GM10266 (cell line): ENCODE data around the gene BANP.

Source experiments
- DNase-seq: peaks from one replicate; pipeline ENCODE4 v3.0.0; 2012; ENCODE audit errors: extremely low spot score
- TF ChIP-seq, protein P1 (sequence below): IDR thresholded peaks from 2 replicates; pipeline ENCODE4 v1.5.1; 2012; ENCODE audit warnings: mild to moderate bottlenecking, low read depth; ENCODE audit not compliant: control insufficient read depth, insufficient read depth; ENCODE audit errors: missing control alignments

BANP gene

DNA sequence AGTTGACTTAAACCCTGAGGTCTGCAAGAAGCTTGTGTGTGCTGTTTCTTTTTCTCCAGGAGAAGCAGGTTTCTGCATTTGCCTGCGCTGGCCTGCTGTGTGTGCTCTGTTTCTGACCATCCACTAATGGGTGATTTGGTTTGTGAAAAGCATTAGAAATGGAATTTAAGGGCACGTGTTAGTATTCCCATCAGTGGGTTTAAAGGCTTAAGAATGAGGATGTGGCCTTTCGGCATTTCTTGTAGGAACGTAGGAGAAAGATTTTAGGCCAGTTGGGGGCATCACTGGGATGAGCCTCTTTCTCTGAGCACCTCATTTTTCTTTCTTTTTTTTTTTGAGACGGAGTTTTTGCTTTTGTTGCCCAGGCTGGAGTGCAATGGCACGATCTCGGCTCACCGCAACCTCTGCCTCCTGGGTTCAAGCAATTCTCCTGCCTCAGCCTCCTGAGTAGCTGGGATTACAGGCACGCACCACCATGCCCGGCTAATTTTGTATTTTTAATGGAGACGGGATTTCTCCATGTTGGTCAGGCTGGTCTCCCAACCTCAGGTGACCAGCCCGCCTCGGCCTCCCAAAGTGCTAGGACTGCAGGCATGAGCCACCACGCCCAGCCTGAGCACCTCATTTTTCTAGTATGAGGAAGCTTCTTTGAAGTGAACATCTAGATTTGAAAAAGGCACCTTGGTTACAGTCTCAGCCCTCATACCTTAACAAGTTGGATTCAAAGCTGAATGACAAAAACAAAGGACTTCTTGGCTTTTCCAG, 110.3 kb downstream of the BANP start:
- DNase-seq, result no peak
- TF ChIP-seq, protein P1, sequence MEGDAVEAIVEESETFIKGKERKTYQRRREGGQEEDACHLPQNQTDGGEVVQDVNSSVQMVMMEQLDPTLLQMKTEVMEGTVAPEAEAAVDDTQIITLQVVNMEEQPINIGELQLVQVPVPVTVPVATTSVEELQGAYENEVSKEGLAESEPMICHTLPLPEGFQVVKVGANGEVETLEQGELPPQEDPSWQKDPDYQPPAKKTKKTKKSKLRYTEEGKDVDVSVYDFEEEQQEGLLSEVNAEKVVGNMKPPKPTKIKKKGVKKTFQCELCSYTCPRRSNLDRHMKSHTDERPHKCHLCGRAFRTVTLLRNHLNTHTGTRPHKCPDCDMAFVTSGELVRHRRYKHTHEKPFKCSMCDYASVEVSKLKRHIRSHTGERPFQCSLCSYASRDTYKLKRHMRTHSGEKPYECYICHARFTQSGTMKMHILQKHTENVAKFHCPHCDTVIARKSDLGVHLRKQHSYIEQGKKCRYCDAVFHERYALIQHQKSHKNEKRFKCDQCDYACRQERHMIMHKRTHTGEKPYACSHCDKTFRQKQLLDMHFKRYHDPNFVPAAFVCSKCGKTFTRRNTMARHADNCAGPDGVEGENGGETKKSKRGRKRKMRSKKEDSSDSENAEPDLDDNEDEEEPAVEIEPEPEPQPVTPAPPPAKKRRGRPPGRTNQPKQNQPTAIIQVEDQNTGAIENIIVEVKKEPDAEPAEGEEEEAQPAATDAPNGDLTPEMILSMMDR, result no peak

- TF ChIP-seq, protein P1, result no peak
- no peak for DNase-seq
Observed at GRCh38 chr16:88062341-88063210, 111.3 kb downstream of the BANP start.

DNA sequence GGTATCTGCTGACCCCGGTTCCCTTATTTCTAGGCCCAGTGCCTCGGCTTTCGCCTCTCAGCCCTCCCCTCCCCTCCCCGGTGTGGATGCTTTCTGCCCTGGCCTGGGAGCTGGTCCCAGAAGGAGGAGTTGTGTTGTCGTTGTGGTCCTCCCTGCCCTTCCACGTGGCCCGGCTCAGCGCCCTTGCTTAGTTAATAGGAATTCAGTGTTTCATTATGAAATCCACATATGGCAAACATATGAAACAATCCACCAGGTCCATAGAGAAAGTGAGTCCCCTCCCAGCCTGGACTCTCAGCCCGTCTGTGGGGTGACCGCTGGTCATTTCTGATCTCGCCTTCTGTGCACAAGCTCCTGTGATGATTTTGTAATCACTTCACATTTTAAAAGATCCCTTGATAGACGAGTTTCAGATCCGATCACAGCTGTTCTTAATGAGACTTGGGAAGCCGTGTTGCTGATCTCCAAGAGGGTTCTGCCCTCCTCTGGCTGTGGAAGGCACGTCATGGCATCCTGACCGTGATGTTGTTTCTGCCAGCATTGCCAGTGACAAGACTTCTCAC, 112.1 kb downstream of the BANP start:
- TF ChIP-seq, protein P1, result no peak
- DNase-seq, result no peak

DNA sequence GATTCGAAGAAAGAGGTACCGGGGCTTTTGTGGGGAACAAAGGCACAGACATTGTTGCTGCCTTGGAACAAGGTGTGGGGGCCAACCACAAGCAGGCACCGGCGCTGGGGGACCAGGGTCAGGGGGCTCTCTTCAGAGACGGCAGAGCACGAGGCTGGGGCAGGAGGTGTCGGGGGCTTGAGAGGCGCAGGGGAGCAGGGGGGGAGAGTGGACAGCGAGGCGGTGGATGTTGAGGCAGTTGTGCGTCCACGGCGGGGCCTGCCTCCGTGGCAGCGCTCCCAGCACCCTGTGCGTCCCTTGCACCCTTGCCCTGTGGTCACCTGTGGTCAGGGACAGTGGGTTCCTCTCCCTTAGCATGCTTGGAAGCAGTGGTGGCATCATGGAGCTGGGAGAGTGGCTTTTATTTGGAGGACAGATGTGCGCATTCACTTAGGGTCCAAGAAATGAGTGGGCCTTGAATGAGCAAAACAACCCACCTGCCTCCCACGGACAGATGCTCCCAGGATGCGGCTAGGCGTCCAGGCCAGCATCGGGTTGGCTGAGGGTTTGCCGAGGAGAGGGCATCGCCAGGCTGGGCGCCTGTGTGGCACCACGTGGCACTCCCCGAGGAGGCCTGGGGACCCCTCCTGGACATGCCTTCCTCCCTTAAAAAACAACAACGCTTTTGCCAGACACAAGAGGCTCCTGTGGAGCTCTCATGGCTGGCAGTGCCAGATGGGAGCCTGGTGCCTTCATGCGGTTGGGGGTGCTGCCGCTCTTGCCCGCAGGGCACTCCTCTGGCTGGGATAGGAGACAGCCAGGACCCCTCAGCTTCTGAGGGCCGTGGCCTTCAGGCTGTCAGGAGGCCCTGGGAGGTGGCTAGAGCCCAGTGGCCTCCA, 113.0 kb downstream of the BANP start:
- DNase-seq, result no peak

GRCh38 chr16:88064889-88065746, 113.9 kb downstream of the BANP start:
- no peak for DNase-seq
- TF ChIP-seq, protein P1, result no peak

More for the DNA sequence above, 113.0 kb downstream of the BANP start:
- TF ChIP-seq, protein P1, result no peak

- TF ChIP-seq, protein P1, result no peak
- DNase-seq, result no peak
Observed at GRCh38 chr16:88065747-88066142, 114.5 kb downstream of the BANP start.
